GM23338 (cell line): ENCODE results near the gene ZNF212. TPM values are rescaled to one million over a fixed set of nuclear protein-coding genes. Genes with fewer than 3 reads are reported as not detected.

Experiments
- ATAC-seq: fragments of 200-7000 bp; cut with Tn5 transposase; 3 replicates; pipeline ENCODE4 v1.9.1; 2020
- DNase-seq: peaks from one replicate; pipeline ENCODE4 v3.0.0-alpha.2; 2015; ENCODE audit warnings: low spot score
- H2AFZ ChIP-seq: fragments of 200-600 bp; sonication (generic); 2 replicates; pipeline ENCODE4 v1.8.0; 2016; ENCODE audit warnings: antibody characterized with exemption, mild to moderate bottlenecking, moderate library complexity
- H3F3A ChIP-seq: fragments of 200-600 bp; sonication (generic); replicated peaks from 2 replicates; pipeline ENCODE4 v1.8.0; 2017; ENCODE audit warnings: antibody characterized with exemption, mixed run types, low read depth
- H3K27ac ChIP-seq: fragments of 200-600 bp; sonication (generic); 2 replicates; pipeline ENCODE4 v1.6.1; 2016; ENCODE audit warnings: low read depth
- H3K27me3 ChIP-seq: fragments of 200-600 bp; sonication (generic); 2 replicates; pipeline ENCODE4 v1.8.0; 2016; ENCODE audit warnings: mild to moderate bottlenecking, mixed run types, moderate library complexity; ENCODE audit not compliant: insufficient read depth
- H3K36me3 ChIP-seq: fragments of 200-600 bp; sonication (generic); 2 replicates; pipeline ENCODE4 v1.8.0; 2016; ENCODE audit warnings: mild to moderate bottlenecking; ENCODE audit not compliant: insufficient read depth
- H3K4me1 ChIP-seq: fragments of 200-600 bp; sonication (generic); 2 replicates; pipeline ENCODE4 v1.8.0; 2016; ENCODE audit warnings: mild to moderate bottlenecking, moderate library complexity; ENCODE audit not compliant: insufficient read depth
- H3K4me2 ChIP-seq: fragments of 200-600 bp; sonication (generic); 2 replicates; pipeline ENCODE4 v1.7.1; 2017; ENCODE audit warnings: mixed run types
- H3K4me3 ChIP-seq: fragments of 200-600 bp; sonication (generic); 2 replicates; pipeline ENCODE4 v1.6.1; 2016; ENCODE audit warnings: mixed run types
- H3K79me2 ChIP-seq: fragments of 200-600 bp; sonication (generic); replicated peaks from 2 replicates; pipeline ENCODE4 v1.8.0; 2017; ENCODE audit warnings: mild to moderate bottlenecking; ENCODE audit not compliant: insufficient read depth
- H3K9me2 ChIP-seq: fragments of 200-600 bp; sonication (generic); 2 replicates; pipeline ENCODE4 v1.8.0; 2017; ENCODE audit not compliant: insufficient read depth
- H4K20me1 ChIP-seq: fragments of 200-600 bp; sonication (generic); replicated peaks from 2 replicates; pipeline ENCODE4 v1.8.0; 2017; ENCODE audit warnings: mild to moderate bottlenecking; ENCODE audit not compliant: insufficient read depth
- H3K27ac Mint-ChIP-seq: 2 replicates; pipeline ENCODE4 v1.8.0; 2020; ENCODE audit warnings: inconsistent platforms, mild to moderate bottlenecking, moderate library complexity, mixed read lengths
- H3K27me3 Mint-ChIP-seq: 3 replicates; pipeline ENCODE4 v1.8.0; 2022; ENCODE audit warnings: low read depth, mild to moderate bottlenecking, moderate library complexity, mixed read lengths, inconsistent platforms; ENCODE audit not compliant: insufficient read depth, poor library complexity
- H3K36me3 Mint-ChIP-seq: 3 replicates; pipeline ENCODE4 v1.8.0; 2021; ENCODE audit warnings: low read depth, mild to moderate bottlenecking, inconsistent platforms, moderate library complexity, mixed read lengths
- H3K4me1 Mint-ChIP-seq: 3 replicates; pipeline ENCODE4 v1.8.0; 2020; ENCODE audit warnings: mild to moderate bottlenecking, inconsistent platforms, mixed read lengths
- H3K4me3 Mint-ChIP-seq: 3 replicates; pipeline ENCODE4 v1.8.0; 2021; ENCODE audit warnings: moderate library complexity, mild to moderate bottlenecking, inconsistent platforms, mixed read lengths
- H3K9me3 Mint-ChIP-seq: 3 replicates; pipeline ENCODE4 v1.8.0; 2020; ENCODE audit warnings: moderate library complexity, mild to moderate bottlenecking, inconsistent platforms, mixed read lengths
- EZH2phosphoT487 ChIP-seq: fragments of 200-600 bp; sonication (generic); IDR thresholded peaks from one replicate; pipeline ENCODE4 v1.8.1; 2018; ENCODE audit warnings: antibody characterized with exemption; ENCODE audit not compliant: unreplicated experiment
- NANOG ChIP-seq: IDR thresholded peaks from 2 replicates; pipeline ENCODE4 v1.6.1; 2016; ENCODE audit warnings: antibody characterized with exemption, borderline replicate concordance
- POLR2AphosphoS5 ChIP-seq: IDR thresholded peaks from 2 replicates; pipeline ENCODE4 v1.6.1; 2016; ENCODE audit warnings: antibody characterized with exemption, low read depth
- ZNF114 ChIP-seq: fragments of 250-450 bp; sonication (Bioruptor Pico); IDR thresholded peaks from 2 replicates; pipeline ENCODE4 v1.5.0; 2020; ENCODE audit warnings: mild to moderate bottlenecking, moderate library complexity
- ZNF331 ChIP-seq: fragments of 250-450 bp; sonication (Bioruptor Pico); IDR thresholded peaks from 2 replicates; pipeline ENCODE4 v1.5.0; 2020; ENCODE audit warnings: low read depth, mild to moderate bottlenecking, moderate library complexity
- polyA plus RNA-seq: library from polyadenylated mRNA; unstranded; fragments of >200 nt; fragmentation: Nextera tagmentation; extraction: Ambion mirVana; gene quantifications from 2 replicates; pipeline ENCODE4 v1.2.1, GENCODE V29; 2016
- total RNA-seq: library from RNA; depleted of rRNA; stranded (reverse); fragments of >200 nt; shearing (Covaris generic); gene quantifications from 2 replicates; pipeline ENCODE4 v1.2.3, GENCODE V29; 2014
- TF ChIP-seq, protein P1 (sequence below): fragments of 250-450 bp; sonication (Bioruptor Pico); IDR thresholded peaks from 2 replicates; pipeline ENCODE4 v1.5.0; 2020; ENCODE audit warnings: mild to moderate bottlenecking, moderate library complexity

ZNF212 gene
- total and polyA plus RNA-seq, 2 experiments from 2014 or later: 10.8 to 18.9 TPM

DNA sequence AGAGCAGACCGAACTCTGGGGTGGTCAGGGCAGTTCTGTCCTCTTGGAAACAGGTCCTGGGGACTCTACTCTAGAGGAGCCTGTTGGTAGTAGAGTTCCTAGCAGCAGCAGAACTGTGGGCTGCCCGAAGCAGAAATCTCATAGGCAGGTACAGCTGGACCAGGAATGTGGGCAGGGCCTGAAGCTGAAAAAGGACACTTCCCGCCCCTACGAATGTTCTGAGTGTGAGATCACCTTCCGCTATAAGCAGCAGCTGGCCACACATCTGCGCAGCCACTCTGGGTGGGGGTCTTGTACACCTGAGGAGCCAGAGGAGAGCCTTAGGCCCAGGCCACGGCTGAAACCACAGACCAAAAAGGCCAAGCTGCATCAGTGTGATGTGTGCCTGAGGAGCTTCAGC, 14.2 kb downstream of the ZNF212 start (continued):
- TF ChIP-seq, protein P1, sequence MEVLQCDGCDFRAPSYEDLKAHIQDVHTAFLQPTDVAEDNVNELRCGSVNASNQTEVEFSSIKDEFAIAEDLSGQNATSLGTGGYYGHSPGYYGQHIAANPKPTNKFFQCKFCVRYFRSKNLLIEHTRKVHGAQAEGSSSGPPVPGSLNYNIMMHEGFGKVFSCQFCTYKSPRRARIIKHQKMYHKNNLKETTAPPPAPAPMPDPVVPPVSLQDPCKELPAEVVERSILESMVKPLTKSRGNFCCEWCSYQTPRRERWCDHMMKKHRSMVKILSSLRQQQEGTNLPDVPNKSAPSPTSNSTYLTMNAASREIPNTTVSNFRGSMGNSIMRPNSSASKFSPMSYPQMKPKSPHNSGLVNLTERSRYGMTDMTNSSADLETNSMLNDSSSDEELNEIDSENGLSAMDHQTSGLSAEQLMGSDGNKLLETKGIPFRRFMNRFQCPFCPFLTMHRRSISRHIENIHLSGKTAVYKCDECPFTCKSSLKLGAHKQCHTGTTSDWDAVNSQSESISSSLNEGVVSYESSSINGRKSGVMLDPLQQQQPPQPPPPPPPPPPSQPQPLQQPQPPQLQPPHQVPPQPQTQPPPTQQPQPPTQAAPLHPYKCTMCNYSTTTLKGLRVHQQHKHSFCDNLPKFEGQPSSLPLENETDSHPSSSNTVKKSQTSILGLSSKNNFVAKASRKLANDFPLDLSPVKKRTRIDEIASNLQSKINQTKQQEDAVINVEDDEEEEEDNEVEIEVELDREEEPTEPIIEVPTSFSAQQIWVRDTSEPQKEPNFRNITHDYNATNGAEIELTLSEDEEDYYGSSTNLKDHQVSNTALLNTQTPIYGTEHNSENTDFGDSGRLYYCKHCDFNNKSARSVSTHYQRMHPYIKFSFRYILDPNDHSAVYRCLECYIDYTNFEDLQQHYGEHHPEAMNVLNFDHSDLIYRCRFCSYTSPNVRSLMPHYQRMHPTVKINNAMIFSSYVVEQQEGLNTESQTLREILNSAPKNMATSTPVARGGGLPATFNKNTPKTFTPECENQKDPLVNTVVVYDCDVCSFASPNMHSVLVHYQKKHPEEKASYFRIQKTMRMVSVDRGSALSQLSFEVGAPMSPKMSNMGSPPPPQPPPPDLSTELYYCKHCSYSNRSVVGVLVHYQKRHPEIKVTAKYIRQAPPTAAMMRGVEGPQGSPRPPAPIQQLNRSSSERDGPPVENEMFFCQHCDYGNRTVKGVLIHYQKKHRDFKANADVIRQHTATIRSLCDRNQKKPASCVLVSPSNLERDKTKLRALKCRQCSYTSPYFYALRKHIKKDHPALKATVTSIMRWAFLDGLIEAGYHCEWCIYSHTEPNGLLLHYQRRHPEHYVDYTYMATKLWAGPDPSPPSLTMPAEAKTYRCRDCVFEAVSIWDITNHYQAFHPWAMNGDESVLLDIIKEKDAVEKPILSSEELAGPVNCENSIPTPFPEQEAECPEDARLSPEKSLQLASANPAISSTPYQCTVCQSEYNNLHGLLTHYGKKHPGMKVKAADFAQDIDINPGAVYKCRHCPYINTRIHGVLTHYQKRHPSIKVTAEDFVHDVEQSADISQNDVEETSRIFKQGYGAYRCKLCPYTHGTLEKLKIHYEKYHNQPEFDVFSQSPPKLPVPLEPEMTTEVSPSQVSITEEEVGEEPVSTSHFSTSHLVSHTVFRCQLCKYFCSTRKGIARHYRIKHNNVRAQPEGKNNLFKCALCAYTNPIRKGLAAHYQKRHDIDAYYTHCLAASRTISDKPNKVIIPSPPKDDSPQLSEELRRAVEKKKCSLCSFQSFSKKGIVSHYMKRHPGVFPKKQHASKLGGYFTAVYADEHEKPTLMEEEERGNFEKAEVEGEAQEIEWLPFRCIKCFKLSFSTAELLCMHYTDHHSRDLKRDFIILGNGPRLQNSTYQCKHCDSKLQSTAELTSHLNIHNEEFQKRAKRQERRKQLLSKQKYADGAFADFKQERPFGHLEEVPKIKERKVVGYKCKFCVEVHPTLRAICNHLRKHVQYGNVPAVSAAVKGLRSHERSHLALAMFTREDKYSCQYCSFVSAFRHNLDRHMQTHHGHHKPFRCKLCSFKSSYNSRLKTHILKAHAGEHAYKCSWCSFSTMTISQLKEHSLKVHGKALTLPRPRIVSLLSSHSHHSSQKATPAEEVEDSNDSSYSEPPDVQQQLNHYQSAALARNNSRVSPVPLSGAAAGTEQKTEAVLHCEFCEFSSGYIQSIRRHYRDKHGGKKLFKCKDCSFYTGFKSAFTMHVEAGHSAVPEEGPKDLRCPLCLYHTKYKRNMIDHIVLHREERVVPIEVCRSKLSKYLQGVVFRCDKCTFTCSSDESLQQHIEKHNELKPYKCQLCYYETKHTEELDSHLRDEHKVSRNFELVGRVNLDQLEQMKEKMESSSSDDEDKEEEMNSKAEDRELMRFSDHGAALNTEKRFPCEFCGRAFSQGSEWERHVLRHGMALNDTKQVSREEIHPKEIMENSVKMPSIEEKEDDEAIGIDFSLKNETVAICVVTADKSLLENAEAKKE (CRISPR knock-in tag): no peak

DNA sequence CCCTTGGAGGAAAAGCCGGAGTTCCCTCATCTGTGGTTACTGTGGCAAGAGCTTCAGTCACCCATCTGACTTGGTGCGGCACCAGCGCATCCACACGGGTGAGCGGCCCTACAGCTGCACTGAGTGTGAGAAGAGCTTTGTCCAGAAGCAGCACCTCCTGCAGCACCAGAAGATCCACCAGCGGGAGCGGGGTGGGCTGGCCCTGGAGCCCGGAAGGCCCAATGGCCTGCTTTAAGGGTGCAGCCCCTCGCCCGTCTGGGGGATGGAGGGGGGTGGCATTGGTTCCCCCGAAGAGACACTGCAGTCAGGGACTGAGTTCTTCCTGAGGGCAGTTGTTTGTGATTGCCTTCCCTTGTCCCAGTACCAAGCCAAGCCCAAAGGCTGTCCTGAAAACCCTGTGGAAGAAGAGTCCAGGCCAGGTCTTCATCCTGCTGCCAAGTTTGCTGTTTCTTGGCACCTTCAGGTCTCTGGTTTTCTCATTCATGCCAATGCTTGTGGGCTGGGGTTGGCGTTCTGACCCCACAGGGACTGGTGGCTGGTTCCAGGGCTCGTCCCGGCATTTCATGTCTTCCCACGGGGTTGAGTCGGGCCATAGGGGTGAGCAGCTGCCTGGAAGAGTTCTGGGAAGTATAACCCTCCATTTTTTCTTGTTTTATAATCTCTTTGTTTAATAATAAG, 14.9 kb downstream of the ZNF212 start:
- Mint-ChIP-seq H3K9me3 (no peaks in the 10 kb centered on the region), H3K27ac (no peak overlapping the region), H3K36me3 (peaks cover 44% of the 10 kb centered on the region), H3K4me3 (no peak overlapping the region), H3K27me3 (peaks cover 6% of the 10 kb centered on the region), H3K4me1 (no peaks in the 10 kb centered on the region)
- no peaks in the 10 kb centered on the region for H3F3A ChIP-seq
- no peak overlapping the region for H3K4me2 ChIP-seq
- ATAC-seq (no peak), DNase-seq (no peak)
- 0 out of 2 replicates have a peak, but pooled peaks cover 5% of the 10 kb centered on the region for H3K79me2 ChIP-seq
- no peaks in the 10 kb centered on the region; the same call in 1 of the 2 replicates for H4K20me1 ChIP-seq
- no peaks in the 10 kb centered on the region for H3K9me2 ChIP-seq
- TF ChIP-seq ZNF331 (no peak), EZH2phosphoT487 (no peak), ZNF114 (CRISPR knock-in tag) (no peak), POLR2AphosphoS5 (no peak), NANOG (no peak)
- TF ChIP-seq, protein P1 (CRISPR knock-in tag): no peak
- H3K36me3 ChIP-seq: peaks cover 19% of the 10 kb centered on the region
- H2AFZ ChIP-seq: no peak overlapping the region
- no peaks in the 10 kb centered on the region for H3K27me3 ChIP-seq
- H3K4me3 ChIP-seq: no peak overlapping the region
- no peak overlapping the region for H3K27ac ChIP-seq
- no peaks in the 10 kb centered on the region for H3K4me1 ChIP-seq
